BE2C (cell line): ENCODE results near the gene ZDHHC12.

Experiments used
- DNase-seq: peaks from one replicate; pipeline ENCODE4 v3.0.0-alpha.2; 2020
- H3K27me3 ChIP-seq: fragments of 250-450 bp; sonication (Bioruptor Pico); 2 replicates; pipeline ENCODE4 v1.5.1; 2020; ENCODE audit warnings: mild to moderate bottlenecking
- H3K36me3 ChIP-seq: fragments of 250-450 bp; sonication (Bioruptor Pico); 2 replicates; pipeline ENCODE4 v1.5.1; 2020; ENCODE audit warnings: mild to moderate bottlenecking
- H3K4me1 ChIP-seq: fragments of 250-450 bp; sonication (Bioruptor Pico); 2 replicates; pipeline ENCODE4 v1.5.1; 2020
- H3K4me3 ChIP-seq: 2 replicates; pipeline ENCODE4 v1.5.1; 2011; ENCODE audit warnings: low read depth, low read length
- H3K9me3 ChIP-seq: fragments of 250-450 bp; sonication (Bioruptor Pico); 2 replicates; pipeline ENCODE4 v1.5.1; 2020
- CTCF ChIP-seq: IDR thresholded peaks from 2 replicates; pipeline ENCODE4 v1.5.1; 2012; ENCODE audit warnings: mild to moderate bottlenecking, low read depth, low read length

ZDHHC12 gene

GRCh38 chr9:128750926-128751595 is 27.1 kb upstream of the ZDHHC12 start:
- H3K36me3 ChIP-seq: peaks cover 3% of the 10 kb centered on the region
- DNase-seq: no peak
- H3K27me3 ChIP-seq: no peaks in the 10 kb centered on the region
- no peaks in the 10 kb centered on the region for H3K4me1 ChIP-seq
- TF ChIP-seq CTCF: no peak
- no peaks in the 10 kb centered on the region for H3K9me3 ChIP-seq
- H3K4me3 ChIP-seq: no peak overlapping the region

GRCh38 chr9:128747241-128747640 is 23.3 kb upstream of the ZDHHC12 start:
- DNase-seq: no peak
- no peak for TF ChIP-seq CTCF

GRCh38 chr9:128743421-128743820 is 19.5 kb upstream of the ZDHHC12 start:
- Histone ChIP-seq H3K27me3 (no peaks in the 10 kb centered on the region), H3K36me3 (no peaks in the 10 kb centered on the region), H3K4me1 (no peaks in the 10 kb centered on the region), H3K4me3 (no peak overlapping the region), H3K9me3 (no peaks in the 10 kb centered on the region)
- no peak for TF ChIP-seq CTCF
- no peak for DNase-seq

More at GRCh38 chr9:128747241-128747640, 23.3 kb upstream of the ZDHHC12 start:
- no peaks in the 10 kb centered on the region for H3K27me3 ChIP-seq
- no peaks in the 10 kb centered on the region for H3K4me1 ChIP-seq
- H3K4me3 ChIP-seq: no peak overlapping the region
- no peaks in the 10 kb centered on the region for H3K9me3 ChIP-seq
- no peaks in the 10 kb centered on the region for H3K36me3 ChIP-seq

GRCh38 chr9:128742401-128742800 is 18.5 kb upstream of the ZDHHC12 start:
- no peaks in the 10 kb centered on the region for H3K36me3 ChIP-seq

GRCh38 chr9:128735373-128735772 is 11.4 kb upstream of the ZDHHC12 start:
- Histone ChIP-seq H3K4me1 (peaks cover 6% of the 10 kb centered on the region), H3K9me3 (no peaks in the 10 kb centered on the region), H3K27me3 (no peaks in the 10 kb centered on the region), H3K36me3 (no peaks in the 10 kb centered on the region), H3K4me3 (no peak overlapping the region)
- peak; percentile 86 for DNase-seq
- TF ChIP-seq CTCF: no peak

More at GRCh38 chr9:128742401-128742800, 18.5 kb upstream of the ZDHHC12 start:
- no peak overlapping the region for H3K4me3 ChIP-seq
- DNase-seq: no peak
- TF ChIP-seq CTCF: no peak
- no peaks in the 10 kb centered on the region for H3K9me3 ChIP-seq
- no peaks in the 10 kb centered on the region for H3K4me1 ChIP-seq
- H3K27me3 ChIP-seq: no peaks in the 10 kb centered on the region

- Histone ChIP-seq H3K36me3 (no peaks in the 10 kb centered on the region), H3K27me3 (no peaks in the 10 kb centered on the region), H3K4me1 (peaks cover 6% of the 10 kb centered on the region), H3K4me3 (peak overlapping the region; percentile 26; the same call in 1 of the 2 replicates), H3K9me3 (no peaks in the 10 kb centered on the region)
- peak; percentile 92 for DNase-seq
- peak; percentile 96 for TF ChIP-seq CTCF
Observed at GRCh38 chr9:128733256-128733655, 9.3 kb upstream of the ZDHHC12 start.
